Stimulated activated CD8-positive, alpha-beta memory T cell treated with anti-CD3 and anti-CD28 coated beads, Interleukin-12 subunit alpha, Interleukin-12 subunit beta, amount 100 ng/mL, for 1 hour (primary cell): ENCODE results near the gene RALY.

Experiments used
- DNase-seq: peaks from one replicate; pipeline ENCODE4 v3.0.0-alpha.2; 2020; ENCODE audit warnings: low read depth

RALY gene

DNA sequence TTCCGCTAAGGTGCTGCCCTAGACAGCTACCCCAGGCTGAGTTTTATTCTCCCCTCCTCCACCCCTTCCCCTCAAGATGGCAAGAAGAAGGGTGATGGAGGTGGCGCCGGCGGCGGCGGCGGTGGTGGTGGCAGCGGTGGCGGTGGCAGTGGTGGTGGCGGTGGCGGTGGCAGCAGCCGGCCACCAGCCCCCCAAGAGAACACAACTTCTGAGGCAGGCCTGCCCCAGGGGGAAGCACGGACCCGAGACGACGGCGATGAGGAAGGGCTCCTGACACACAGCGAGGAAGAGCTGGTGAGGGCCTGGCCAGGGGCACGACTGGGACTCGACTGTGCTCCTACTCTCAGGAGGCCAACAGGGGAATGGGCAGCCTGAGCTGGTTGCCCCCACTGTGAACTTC is 83.2 kb downstream of the RALY start:
- no peak for DNase-seq

DNA sequence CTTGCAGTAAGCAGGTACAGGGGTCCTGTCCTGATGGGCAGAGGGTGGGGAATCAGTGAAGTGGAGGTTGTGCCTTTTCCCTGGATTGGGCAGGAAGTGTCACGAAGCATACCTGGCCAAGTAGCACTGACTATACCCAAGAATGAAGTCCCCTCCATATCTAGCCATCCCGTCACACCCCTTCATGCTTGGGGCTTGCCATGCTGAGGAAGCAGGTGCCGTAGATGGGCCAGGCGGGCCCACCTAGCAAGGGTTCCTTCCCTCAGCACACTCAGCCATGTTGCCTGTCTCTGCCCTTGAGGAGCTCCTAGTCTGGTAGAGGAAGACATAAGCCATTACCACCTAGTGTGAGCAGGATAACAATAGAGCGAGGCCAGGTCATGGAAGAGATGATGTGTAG is 84.8 kb downstream of the RALY start:
- no peak for DNase-seq

DNA sequence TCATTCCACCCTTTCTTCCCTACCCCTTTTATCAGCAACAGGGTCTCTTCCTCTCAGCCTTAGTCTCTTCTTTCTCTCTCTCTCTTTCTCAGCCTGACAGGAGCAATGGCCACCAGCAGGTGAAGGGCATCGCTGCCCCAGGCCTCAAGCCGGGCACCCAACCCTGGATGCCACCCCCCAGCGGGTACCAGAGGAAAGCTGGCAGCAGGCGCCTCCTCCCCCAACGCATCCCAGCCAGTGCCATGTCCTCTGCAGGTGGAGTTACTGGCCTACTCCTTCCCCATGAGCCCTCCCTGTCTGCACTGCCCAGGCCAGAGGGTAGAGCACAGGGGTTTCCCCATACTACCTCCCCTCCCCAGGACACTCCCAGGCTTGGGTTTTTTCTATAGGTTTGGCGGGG is 86.1 kb downstream of the RALY start:
- DNase-seq = no peak

DNA sequence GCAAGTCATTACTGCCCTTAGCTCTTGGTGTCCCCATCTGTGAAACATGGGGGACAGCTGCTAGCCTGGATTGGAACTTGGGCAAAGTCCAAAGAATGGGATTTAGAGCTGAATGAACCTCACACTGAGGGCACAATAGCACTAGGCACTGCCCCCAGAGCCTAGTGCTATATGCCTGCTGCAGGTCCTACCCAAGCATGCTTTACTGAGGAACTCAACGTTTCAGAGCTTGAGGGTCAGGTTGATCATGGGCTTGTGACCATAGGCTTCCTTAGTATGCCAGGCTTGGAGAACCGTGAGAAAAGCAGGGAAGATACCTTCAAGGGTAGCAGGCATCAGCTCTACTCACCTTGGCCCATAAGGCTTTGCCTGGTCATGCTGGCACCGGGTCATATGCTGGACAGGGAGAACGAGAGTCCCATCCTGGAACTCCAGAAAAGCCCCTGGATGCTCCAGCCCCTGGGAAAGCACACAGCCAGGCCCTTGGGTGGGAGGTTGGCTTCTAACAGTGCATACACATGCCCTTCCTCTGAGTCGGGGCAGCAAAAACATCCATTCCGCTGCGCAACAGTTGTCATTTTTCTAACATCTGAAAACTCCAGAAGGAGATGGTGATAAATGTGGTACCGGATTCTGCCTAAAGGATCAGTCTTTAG is 88.6 kb downstream of the RALY start:
- no peak for DNase-seq

DNA sequence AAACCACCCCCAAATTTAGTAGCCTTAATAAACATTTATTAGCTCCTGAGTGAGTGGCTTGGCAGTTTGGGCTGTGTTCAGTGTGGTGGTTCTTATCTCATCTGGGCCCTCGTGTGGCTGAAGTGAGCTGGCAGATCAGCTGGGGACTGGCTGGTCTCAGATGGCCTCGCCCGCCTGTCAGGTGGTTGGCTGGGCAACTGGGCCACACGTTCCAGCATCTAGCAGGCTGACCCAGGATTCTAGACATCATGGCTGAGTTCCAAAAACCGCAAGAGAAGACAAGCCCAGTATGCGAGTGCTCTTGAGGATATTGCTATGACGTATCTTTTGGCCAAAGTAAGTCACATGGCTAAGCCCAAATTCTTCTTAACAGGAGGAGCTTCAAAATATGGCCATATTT is 89.4 kb downstream of the RALY start:
- no peak for DNase-seq

DNA sequence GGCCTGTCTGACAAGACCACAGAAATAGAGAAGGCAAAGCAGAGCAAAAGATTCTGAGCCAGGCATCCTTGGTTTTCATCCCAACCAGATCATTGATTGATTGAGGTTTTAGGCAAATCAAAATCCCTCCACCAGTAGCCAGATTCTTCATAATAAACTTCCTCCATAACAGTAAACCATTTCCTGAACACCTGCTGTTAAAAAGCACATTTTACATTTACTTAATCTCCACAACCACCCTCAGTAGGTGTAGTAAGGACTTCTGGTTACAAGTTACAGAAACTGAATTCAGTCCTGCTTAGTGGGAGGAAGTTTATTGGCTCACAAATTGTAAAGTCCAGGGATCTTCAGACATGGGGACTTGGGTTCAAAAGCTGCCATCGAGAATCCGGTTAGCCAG is 90.1 kb downstream of the RALY start:
- DNase-seq = no peak

DNA sequence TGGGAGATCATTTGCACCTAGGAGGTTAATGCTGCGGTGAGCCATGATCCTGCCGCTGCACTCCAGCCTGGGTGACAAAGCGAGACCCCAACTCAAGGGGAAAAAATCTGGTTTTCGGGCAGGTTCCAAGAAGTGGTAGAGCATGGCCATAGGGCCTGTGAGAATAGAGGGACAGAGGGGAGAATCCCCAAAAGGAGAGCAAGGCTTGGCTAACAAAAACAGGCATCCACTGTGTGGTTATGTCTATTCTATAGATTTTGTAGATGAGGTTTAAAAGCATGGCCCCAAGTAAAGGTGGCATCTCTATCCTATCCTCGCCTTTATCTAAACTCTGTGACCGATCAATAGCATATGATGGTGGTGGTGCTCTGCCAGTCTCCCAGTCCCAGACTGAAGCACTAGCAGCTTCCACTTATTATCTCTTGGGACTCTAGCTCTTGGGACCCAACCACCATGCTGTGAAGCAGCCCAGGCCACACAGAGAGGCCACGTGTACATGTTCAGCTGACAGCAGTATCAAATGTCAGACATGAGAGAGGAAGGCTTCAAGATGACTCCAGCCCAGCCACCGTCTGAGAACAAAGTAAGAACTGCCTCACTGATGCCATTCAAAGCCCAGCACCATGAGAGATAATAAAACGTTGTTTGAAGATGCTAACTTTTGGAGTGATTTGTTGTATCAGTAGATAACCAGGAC is 90.7 kb downstream of the RALY start:
- DNase-seq = no peak

DNA sequence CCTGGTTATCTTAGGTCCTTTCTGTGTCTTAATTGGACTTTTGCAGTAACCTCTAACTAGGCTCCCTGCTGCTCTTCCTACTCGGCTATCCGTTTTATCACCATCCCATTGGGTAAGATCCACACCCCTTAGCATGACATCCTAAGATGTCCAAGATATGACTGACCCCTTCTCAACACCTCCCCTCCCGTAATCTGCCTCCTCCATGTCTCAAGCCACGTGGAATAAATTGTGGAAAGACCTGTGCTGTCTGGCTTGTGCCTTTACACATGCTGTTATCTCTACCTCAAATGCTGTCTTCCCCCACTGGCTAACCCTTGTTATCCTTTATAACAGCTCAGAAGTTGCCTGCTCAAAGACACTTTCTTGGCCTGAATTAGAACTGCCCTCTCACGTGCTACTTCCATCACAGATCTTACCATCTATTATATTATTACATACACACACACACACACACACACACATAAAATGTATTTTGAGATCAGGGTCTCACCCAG is 91.9 kb downstream of the RALY start:
- no peak for DNase-seq

DNA sequence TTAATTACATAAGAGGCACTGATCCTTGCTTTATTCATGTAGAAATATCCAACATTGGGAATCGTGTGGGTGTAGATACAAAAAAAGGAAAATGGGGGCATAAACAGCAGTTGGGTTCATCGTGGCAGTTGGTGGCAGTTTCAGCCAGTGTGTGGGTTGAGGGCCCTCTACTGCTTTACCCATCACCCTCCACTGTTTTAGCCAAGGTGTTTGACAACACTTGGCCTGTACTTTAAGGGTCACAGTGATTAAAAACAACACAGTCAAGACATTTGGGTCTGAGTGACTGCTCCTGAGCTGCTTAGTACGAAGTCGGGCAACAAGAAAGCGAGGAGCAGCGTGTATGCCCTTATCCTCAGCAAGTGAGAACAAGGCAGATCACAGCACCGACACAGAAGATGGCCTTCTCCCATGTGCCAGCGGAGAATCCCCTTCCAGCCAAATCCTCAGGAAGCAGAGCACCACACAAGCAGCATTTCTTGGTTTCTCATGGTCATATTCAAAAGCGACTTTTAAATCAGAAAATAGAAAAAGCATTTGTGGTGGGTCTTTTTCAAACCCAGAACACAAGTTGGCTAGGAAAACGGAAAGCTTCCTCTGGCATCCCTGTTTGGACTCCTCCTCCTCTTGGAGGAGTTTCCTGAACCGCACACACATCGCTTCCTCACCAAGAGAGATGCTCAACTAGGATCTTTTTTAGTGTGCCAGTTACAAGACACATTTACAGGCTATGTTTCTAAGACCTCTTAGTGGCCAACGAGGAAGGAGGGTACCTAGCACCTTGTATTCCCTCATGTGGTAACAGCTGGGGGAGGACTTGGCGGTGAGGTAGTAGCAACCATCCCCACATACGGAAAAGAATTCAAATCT is 94.8 kb downstream of the RALY start:
- no peak for DNase-seq

DNA sequence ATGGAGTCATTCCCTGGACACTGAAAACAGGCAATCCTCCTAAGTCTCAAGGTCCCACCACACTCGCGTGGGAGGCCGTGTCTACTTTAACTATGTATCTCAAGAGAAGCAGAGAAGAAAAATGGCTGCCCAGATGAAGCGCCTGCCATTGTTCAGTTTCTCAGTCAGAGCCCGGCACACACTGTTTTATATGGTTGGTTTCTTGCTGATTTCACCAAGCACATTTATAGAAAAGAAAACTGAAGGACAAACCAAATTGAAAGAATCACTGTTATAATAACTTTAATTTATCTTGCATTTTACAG is 95.4 kb downstream of the RALY start:
- no peak for DNase-seq

DNA sequence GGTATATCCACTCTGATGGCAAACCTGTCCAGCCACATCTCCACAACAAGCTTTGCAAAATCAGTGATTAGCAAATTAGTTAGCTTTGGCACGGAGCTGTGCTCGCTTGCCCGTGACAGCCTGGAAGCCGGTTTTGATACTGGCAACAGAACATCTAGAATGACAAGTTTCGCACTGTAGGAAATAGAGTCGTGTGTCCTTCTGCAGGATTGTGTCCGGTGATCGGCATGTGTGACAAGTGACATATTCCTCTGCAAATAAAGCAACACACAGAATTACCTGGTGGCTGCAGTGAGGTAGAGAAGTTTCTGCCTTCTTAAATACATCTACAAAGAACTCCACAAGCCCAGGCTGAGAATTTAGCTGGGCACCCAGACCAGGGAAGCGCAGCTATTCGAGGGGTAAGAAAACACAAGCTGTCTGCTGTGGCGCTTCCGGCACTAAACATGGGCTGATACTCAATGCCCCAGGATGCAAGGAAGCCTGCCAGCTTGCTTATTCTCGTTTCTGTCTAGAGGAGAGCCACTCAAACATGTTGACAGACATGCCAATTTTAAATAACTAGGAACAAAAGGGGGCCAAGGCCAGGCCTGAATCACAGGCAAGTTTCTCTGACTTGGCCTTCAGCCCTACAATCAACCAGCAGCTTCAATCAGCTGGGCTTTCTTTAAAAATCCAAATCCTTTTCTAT is 96.1 kb downstream of the RALY start:
- no peak for DNase-seq

DNA sequence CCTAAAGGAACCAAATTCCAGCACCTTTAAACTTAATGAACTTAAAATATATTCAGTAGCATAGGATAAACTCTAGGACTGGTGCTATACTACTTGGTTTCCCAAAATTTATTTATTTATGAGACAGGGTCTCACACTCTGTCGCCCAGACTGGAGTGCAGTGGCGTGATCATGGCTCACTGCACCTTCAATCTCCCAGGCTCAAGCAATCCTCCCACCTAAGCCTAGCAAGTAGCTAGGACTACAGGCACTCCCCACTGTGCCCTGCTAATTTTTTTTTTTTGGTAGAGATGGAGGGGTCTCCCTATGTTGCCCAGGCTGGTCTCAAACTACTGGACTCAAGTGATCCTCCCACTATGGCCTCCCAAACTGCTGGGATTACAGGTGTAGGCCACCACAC is 96.9 kb downstream of the RALY start:
- no peak for DNase-seq

DNA sequence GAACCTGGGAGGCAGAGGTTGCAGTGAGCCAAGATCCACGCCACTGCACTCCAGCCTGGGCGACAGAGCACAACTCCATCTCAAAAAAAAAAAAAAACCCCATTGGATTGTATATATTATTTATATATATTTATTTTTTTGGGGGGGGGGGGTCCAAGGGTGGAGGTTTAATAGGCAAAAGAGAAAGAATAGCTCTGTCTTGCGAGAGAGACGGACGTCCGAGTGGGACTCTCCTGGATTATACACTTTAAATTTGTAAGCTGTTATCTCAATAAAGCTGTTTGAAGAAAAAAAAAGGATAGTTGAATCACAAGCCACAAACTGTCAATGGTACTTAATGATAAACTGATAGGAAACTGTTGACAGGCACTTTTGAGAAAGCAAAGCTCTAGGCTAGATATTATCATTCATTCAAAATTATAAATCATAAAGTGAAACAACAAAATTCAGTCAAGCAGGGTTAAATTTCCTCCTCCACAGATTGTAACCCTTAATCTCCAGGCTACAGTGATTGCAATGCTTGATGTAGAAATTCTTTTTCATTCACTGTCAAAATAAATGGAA is 98.0 kb downstream of the RALY start:
- DNase-seq = no peak

DNA sequence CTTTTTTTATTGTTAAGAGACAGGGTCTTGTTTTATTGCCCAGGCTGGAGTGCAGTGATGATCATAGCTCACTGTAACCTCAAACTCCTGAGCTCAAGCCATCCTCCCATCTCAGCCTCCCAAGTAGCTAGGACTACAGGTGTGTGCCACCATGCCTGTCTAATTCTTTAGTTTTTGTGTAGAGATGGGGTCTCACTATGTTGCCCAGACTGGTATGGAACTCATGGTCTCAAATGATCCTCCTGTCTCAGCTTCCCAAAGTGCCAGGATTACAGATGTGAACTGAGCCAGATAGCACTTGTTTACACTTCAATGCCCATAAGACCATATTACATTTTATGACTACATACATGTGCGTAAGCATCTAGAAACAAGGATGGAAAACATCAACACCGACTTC is 100.2 kb downstream of the RALY start:
- no peak for DNase-seq

DNA sequence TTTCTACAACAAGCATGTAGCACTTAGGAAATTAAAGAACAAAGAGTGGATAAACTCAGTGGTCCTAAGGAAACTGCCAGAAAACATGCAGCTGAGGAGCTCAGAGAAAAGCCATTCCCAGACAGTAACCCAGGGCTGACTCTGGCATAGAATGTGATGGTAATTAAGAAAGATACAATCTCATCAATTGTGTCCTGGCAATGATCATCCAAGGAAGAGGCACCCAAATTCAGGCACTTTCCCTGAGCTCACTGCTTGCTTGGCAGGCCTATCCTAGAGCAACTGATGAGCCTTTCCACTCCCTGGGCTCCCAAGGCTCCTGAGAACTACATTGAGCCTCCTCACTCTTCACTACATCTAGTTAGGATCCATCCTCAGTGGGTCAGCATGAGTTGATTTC is 102.1 kb downstream of the RALY start:
- no peak for DNase-seq

DNA sequence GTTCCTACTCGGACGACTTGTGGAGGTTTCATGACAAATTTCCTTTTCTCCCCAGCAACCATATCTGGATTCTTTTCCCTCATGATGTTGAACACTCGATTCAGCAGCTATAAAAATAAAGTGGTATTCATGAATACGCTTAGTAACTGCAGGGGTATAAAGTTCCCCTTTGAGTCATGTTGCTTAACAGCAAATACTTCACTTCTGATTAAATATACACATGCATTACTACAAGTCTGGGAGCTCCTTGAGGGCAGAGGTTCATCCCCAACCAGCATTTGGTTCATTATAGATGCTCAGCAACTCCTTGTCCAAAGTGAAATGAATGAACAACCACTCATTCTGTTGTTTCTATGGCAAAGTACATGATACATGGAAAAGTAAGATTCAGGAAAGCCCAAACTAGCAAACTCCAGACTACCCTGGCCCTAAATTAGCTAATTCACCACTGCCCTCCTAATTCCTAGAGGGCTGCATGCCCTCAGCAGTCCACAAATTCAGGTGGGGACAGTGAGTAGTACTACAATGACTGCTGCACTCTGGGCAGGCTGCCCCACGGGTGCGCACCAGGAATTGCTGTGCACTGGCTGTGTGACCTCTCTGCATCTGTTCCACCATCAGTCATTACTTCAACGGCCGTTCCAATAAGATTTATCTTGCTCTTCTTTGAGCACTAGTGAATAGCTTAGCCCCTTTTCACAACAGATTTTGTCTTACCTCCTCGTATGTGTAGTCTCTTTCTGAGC is 103.2 kb downstream of the RALY start:
- no peak for DNase-seq

DNA sequence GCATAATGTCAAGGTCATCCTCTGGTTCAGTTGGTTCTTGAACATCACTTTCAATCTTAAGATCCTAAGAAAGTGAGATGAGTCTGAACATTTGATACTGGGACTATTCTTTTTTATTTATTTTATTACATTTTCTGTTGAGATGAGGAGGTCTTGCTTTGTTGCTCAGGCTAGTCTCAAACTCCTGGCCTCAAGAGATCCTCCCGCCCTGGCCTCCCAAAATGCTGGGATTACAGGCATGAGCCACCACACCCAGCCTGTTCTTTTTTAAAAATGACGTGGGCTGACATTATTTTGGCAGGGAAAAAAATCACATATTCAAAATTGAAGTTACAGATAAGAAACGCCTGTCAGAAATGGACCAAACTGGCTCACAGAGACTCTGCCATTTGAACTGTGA is 104.9 kb downstream of the RALY start:
- DNase-seq = no peak

DNA sequence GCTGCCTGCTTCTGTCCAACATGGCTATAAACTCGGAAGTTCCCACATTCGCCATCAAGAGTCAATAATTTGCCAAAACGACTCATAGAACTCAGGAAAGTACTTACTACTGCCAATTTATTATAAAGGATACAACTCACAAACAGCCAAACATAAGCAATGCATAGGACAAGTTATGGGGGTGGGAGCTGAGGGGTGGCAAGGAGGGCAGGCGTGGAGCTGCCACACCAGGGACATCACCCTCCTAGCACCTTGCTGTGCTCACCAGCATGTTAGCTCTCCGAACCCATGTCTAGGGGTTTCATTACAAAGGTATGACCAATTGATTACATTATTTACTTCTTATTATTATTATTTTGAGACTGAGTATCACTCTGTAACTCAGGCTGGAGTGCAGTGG is 106.0 kb downstream of the RALY start:
- DNase-seq = no peak

DNA sequence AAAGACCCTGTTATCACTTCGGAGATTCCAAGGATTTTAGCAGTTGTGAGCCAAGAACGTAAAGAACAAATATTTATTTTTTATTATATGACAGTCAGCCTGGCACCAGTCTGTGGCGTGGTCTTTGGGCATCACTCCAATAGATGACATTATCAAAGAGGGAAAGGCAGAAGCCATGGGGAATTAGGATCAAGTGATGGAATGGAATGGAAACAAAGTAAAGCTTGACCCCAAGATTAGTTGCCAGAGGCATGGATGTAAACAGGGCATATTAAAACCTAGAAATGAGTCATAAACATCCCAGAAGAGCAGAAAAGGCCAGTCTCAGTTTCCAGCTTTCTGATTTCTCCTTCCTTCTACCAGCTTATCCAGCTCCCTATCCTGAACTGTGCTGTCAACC is 106.9 kb downstream of the RALY start:
- no peak for DNase-seq

DNA sequence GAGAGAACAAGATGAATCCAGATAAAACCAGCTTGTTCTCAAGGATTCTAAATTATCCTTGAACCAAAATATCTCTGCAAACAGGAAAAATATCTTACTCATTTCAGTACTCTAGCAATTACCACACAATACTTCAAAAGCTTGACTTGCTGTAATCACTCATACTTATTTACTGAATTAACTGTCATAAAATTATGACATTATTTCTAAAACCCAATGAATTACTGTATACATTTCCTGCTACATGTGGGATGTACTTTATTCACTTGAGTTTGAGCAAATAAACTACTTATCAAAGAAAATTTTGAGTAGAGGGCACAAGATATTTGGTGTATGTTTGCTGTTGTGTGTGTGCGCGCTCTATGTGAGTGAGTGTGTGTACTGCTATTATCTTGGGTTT is 108.6 kb downstream of the RALY start:
- no peak for DNase-seq

DNA sequence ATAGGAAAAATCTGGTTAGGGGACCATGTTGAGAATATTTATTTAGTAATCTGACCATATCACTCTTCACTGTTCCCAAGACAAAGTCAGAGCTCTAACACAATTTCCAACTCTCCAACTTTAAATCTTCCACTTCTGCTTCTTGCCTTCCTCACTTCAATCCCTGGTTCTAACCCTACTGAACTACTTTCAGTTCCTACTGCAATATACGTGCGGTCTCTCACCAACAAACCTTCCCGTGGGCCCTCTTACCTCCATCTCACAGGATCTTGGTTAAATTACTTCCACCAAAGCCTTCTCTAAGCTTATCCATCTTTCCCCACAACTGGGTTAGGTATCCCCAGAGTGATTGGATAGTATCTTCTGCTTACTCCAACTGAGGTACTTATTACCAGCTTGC is 110.3 kb downstream of the RALY start:
- no peak for DNase-seq
